ENCODE data around the gene TNFSF13B.

GRCh38 chr13:108220041-108220440 lies 49.5 kb upstream of the TNFSF13B start:
- TF ChIP-seq CTCF (IDR thresholded peaks at IDR 0.05) (no peak), POLR2A (IDR thresholded peaks at IDR 0.05) (no peak)
